ENCODE data around the gene PFN1.

DNA sequence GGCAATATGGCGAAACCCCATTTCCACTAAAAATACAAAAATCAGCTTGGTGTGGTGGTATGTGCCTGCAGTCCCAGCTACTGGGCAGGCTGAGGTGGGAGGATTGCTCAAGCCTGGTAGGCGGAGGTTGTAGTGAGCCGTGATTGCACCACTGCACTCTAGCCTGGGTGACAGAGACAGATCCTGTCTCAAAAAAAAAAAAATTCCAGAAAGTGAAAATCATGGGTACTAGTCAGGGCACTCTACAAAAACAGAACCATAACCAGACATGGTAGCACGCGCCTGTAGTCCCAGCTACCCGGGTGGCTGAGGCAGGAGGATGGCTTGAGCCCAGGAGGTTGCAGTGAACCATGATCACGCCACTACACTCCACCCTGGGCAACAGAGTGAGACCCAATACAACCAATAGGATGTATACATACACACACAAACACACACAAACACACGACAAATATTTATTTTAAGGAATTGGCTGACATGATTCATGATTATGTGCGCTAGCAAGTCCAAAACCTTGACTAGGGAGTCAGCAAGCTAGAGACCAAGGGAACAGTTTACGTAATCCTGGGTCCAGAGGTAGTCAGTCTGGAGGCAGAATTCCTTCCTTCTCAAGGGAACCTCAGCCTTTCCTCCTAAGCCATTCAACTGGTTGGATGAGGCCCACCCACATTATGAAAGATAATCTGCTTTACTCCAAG is 27.8 kb downstream of the PFN1 start:
- TF ChIP-seq, protein P1, sequence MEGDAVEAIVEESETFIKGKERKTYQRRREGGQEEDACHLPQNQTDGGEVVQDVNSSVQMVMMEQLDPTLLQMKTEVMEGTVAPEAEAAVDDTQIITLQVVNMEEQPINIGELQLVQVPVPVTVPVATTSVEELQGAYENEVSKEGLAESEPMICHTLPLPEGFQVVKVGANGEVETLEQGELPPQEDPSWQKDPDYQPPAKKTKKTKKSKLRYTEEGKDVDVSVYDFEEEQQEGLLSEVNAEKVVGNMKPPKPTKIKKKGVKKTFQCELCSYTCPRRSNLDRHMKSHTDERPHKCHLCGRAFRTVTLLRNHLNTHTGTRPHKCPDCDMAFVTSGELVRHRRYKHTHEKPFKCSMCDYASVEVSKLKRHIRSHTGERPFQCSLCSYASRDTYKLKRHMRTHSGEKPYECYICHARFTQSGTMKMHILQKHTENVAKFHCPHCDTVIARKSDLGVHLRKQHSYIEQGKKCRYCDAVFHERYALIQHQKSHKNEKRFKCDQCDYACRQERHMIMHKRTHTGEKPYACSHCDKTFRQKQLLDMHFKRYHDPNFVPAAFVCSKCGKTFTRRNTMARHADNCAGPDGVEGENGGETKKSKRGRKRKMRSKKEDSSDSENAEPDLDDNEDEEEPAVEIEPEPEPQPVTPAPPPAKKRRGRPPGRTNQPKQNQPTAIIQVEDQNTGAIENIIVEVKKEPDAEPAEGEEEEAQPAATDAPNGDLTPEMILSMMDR (IDR thresholded peaks at IDR 0.05; ENCODE audit: extremely low read depth in 1 of 2, insufficient read depth in 1 of 2, low read depth in 1 of 2, low read length in 2 of 2): no peak
- no peak for TF ChIP-seq EZH2 (IDR thresholded peaks at IDR 0.05; ENCODE audit: borderline replicate concordance, low read depth, low read length, severe bottlenecking)
- TF ChIP-seq, protein P2, sequence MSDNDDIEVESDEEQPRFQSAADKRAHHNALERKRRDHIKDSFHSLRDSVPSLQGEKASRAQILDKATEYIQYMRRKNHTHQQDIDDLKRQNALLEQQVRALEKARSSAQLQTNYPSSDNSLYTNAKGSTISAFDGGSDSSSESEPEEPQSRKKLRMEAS (IDR thresholded peaks at IDR 0.05; ENCODE audit: insufficient read depth, insufficient read length): no peak

All from endothelial cell of umbilical vein (primary cell).